ENCODE data around the gene BMP7. TPM values are rescaled to one million over a fixed set of nuclear protein-coding genes. Genes with fewer than 3 reads are reported as not detected.
"Not testable (repeated sequence)": the region's sequence is repeated elsewhere in the genome, so short reads cannot be mapped to it uniquely, and the experiment has no call there.

Gene BMP7
- total and polyA plus RNA-seq, 2 donors (not counting 3 experiments of a cell fraction or from before 2014, with no cell fraction given), result not detected

GRCh38 chr20:57265997-57266290 lies 497 bp downstream of the BMP7 start:
- no peaks in the 10 kb centered on the region for H3K9me1 ChIP-seq (replicated peaks; ENCODE audit: control insufficient read depth, extremely low read depth, insufficient read depth, low read length)
- no peaks in the 10 kb centered on the region for H3K79me2 ChIP-seq (ENCODE audit: control insufficient read depth, insufficient read depth, low read length)
- POLR2A ChIA-PET, result no interaction called here
- no peaks in the 10 kb centered on the region for H4K20me1 ChIP-seq (replicated peaks; ENCODE audit: control insufficient read depth, extremely low read depth, insufficient read depth, low read length)
- FAIRE-seq (no peak), DNase-seq (ENCODE audit: low read depth, low spot score) (no peak)
- no TSS peak for BruUV-seq (replicated peaks)
- dilution Hi-C loops (cut with MboI; ENCODE audit: extremely low pct_ligation_motif_present, low sequenced_read_pairs), result no loop called here
- H2AFZ ChIP-seq (ENCODE audit: low read depth, low read length), result no peak overlapping the region
- no peaks in the 10 kb centered on the region for H3K36me3 ChIP-seq (ENCODE audit: control insufficient read depth in 2 of 2, extremely low read depth in 1 of 2, insufficient read depth in 2 of 2, low read length in 2 of 2)
- H3K27me3 ChIP-seq (ENCODE audit: control insufficient read depth in 2 of 2, insufficient read depth in 2 of 2, low read length in 2 of 2), result peaks cover 29 to 37% of the 10 kb centered on the region in 2 experiments
- intact Hi-C loops (cut with micrococcal nuclease), result no loop called here
- H3K4me2 ChIP-seq (ENCODE audit: insufficient read depth, low read length), result no peak overlapping the region
- CTCF ChIA-PET, result no interaction called here
- H3K9ac ChIP-seq (replicated peaks; ENCODE audit: extremely low read depth, insufficient read depth, low read length), result no peak overlapping the region
- no peak overlapping the region for H3K4me3 ChIP-seq (replicated peaks in 1 of 3; ENCODE audit: insufficient read depth in 1 of 3, low read depth in 1 of 3, low read length in 3 of 3)
- H3K4me1 ChIP-seq (ENCODE audit: control insufficient read depth, extremely low read depth, insufficient read depth, low read length), result no peaks in the 10 kb centered on the region
- H3K9me3 ChIP-seq (replicated peaks; ENCODE audit: control insufficient read depth, insufficient read depth, low read length), result no peaks in the 10 kb centered on the region
- H3K27ac ChIP-seq (ENCODE audit: insufficient read depth, low read depth, low read length), result no peak overlapping the region
- TF ChIP-seq FOS (IDR thresholded peaks at IDR 0.05; ENCODE audit: borderline replicate concordance, insufficient read depth, low read length) (no peak), MYC (IDR thresholded peaks at IDR 0.05; ENCODE audit: low read depth, low read length) (no peak)

GRCh38 chr20:57265336-57265996 lies 975 bp downstream of the BMP7 start:
- no peak overlapping the region for H3K9ac ChIP-seq (replicated peaks; ENCODE audit: extremely low read depth, insufficient read depth, low read length)
- intact Hi-C loops (cut with micrococcal nuclease) (no loop called here), dilution Hi-C loops (cut with MboI; ENCODE audit: extremely low pct_ligation_motif_present, low sequenced_read_pairs) (no loop called here)
- no TSS peak for BruUV-seq (replicated peaks)
- H3K27ac ChIP-seq (ENCODE audit: insufficient read depth, low read depth, low read length), result no peak overlapping the region
- H2AFZ ChIP-seq (ENCODE audit: low read depth, low read length), result no peak overlapping the region
- TF ChIP-seq FOS (IDR thresholded peaks at IDR 0.05; ENCODE audit: borderline replicate concordance, insufficient read depth, low read length), result no peak
- TF ChIP-seq EZH2 (IDR thresholded peaks at IDR 0.05; ENCODE audit: borderline replicate concordance, low read depth, low read length, severe bottlenecking), result peak; percentile 14
- peaks cover 29 to 37% of the 10 kb centered on the region in 2 experiments for H3K27me3 ChIP-seq (ENCODE audit: control insufficient read depth in 2 of 2, insufficient read depth in 2 of 2, low read length in 2 of 2)
- DNase-seq (ENCODE audit: low read depth, low spot score), result no peak
- H3K4me1 ChIP-seq (ENCODE audit: control insufficient read depth, extremely low read depth, insufficient read depth, low read length), result no peaks in the 10 kb centered on the region
- H3K79me2 ChIP-seq (ENCODE audit: control insufficient read depth, insufficient read depth, low read length), result no peaks in the 10 kb centered on the region
- no peak for FAIRE-seq
- H3K4me2 ChIP-seq (ENCODE audit: insufficient read depth, low read length), result no peak overlapping the region
- H3K4me3 ChIP-seq (replicated peaks in 1 of 3; ENCODE audit: insufficient read depth in 1 of 3, low read depth in 1 of 3, low read length in 3 of 3), result no peak overlapping the region
- POLR2A ChIA-PET, result no interaction called here
- no peaks in the 10 kb centered on the region for H3K36me3 ChIP-seq (ENCODE audit: control insufficient read depth in 2 of 2, extremely low read depth in 1 of 2, insufficient read depth in 2 of 2, low read length in 2 of 2)
- CTCF ChIA-PET, result no interaction called here
- H3K9me3 ChIP-seq (replicated peaks; ENCODE audit: control insufficient read depth, insufficient read depth, low read length), result no peaks in the 10 kb centered on the region
- H3K9me1 ChIP-seq (replicated peaks; ENCODE audit: control insufficient read depth, extremely low read depth, insufficient read depth, low read length), result no peaks in the 10 kb centered on the region
- no peaks in the 10 kb centered on the region for H4K20me1 ChIP-seq (replicated peaks; ENCODE audit: control insufficient read depth, extremely low read depth, insufficient read depth, low read length)

- peaks cover 29 to 40% of the 10 kb centered on the region in 2 experiments for H3K27me3 ChIP-seq (ENCODE audit: control insufficient read depth in 2 of 2, insufficient read depth in 2 of 2, low read length in 2 of 2)
Observed at GRCh38 chr20:57264908-57265335, 1.5 kb downstream of the BMP7 start.

More at GRCh38 chr20:57264908-57265335, 1.5 kb downstream of the BMP7 start:
- CTCF ChIA-PET; H3K27ac ChIP-seq (ENCODE audit: insufficient read depth, low read depth, low read length); H4K20me1 ChIP-seq (replicated peaks; ENCODE audit: control insufficient read depth, extremely low read depth, insufficient read depth, low read length); H3K4me1 ChIP-seq (ENCODE audit: control insufficient read depth, extremely low read depth, insufficient read depth, low read length); H3K36me3 ChIP-seq (ENCODE audit: control insufficient read depth in 2 of 2, extremely low read depth in 1 of 2, insufficient read depth in 2 of 2, low read length in 2 of 2); H3K9me1 ChIP-seq (replicated peaks; ENCODE audit: control insufficient read depth, extremely low read depth, insufficient read depth, low read length); POLR2A ChIA-PET; H3K9ac ChIP-seq (replicated peaks; ENCODE audit: extremely low read depth, insufficient read depth, low read length); H2AFZ ChIP-seq (ENCODE audit: low read depth, low read length); BruUV-seq (replicated peaks); dilution Hi-C loops (cut with MboI; ENCODE audit: extremely low pct_ligation_motif_present, low sequenced_read_pairs); H3K4me3 ChIP-seq (replicated peaks in 1 of 3; ENCODE audit: insufficient read depth in 1 of 3, low read depth in 1 of 3, low read length in 3 of 3); DNase-seq (ENCODE audit: low read depth, low spot score); H3K9me3 ChIP-seq (replicated peaks; ENCODE audit: control insufficient read depth, insufficient read depth, low read length); H3K4me2 ChIP-seq (ENCODE audit: insufficient read depth, low read length); FAIRE-seq; intact Hi-C loops (cut with micrococcal nuclease); H3K79me2 ChIP-seq (ENCODE audit: control insufficient read depth, insufficient read depth, low read length): not testable (repeated sequence)

All from endothelial cell of umbilical vein (primary cell).